SU-DHL-6 (cell line): ENCODE measurements around the gene HSD17B8.

Experiments
- CTCF ChIP-seq: fragments of 200-600 bp; sonication (generic); IDR thresholded peaks from one replicate; pipeline ENCODE4 v1.5.1; 2017; ENCODE audit warnings: antibody characterized with exemption, mild to moderate bottlenecking, low read length, moderate library complexity; ENCODE audit not compliant: insufficient read depth, poor library complexity, severe bottlenecking
- EZH2phosphoT487 ChIP-seq: fragments of 200-600 bp; sonication (generic), shearing (Covaris generic); conservative IDR thresholded peaks from 2 replicates; pipeline ENCODE4 v1.6.1; 2018; ENCODE audit warnings: mild to moderate bottlenecking, antibody characterized with exemption, low read length, moderate library complexity, mixed read lengths

- TF ChIP-seq CTCF = no peak
- no peak for TF ChIP-seq EZH2phosphoT487
Measured at GRCh38 chr6:33176906-33177305, 27.5 kb upstream of the HSD17B8 start.
